Measurements from ENCODE around the gene PDLIM4. TPM values are rescaled to one million over a fixed set of nuclear protein-coding genes. Genes with fewer than 3 reads are reported as not detected.

PDLIM4 gene
- polyA plus RNA-seq, 4 donors: 2.5 to 15.0 (median 10.1) TPM

GRCh38 chr5:132270335-132270665 is 12.8 kb downstream of the PDLIM4 start:
- peaks cover 0 to 53% (median 0%) of the 10 kb centered on the region in 3 donors for H3K36me3 ChIP-seq (ENCODE audit: control insufficient read depth in 3 of 3, insufficient read depth in 2 of 3, low read depth in 1 of 3, low read length in 3 of 3)
- no peaks in the 10 kb centered on the region for H3K27me3 ChIP-seq (ENCODE audit: control insufficient read depth in 3 of 3, insufficient read depth in 3 of 3, low read length in 3 of 3)
- H3K9me3 ChIP-seq (ENCODE audit: control insufficient read depth in 2 of 2, insufficient read depth in 1 of 2, low read depth in 1 of 2, low read length in 1 of 2): no peaks in the 10 kb centered on the region
- no peak overlapping the region for H3K27ac ChIP-seq (ENCODE audit: low read depth in 1 of 3, low read length in 2 of 3)
- 96 to 100% (median 100%) methylated on average over 1 of the region's 1 CpG for WGBS, 3 donors
- DNase-seq (no peak), FAIRE-seq (no peak)
- H3K4me1 ChIP-seq (ENCODE audit: control insufficient read depth in 3 of 3, insufficient read depth in 2 of 3, low read depth in 1 of 3, low read length in 2 of 3): peaks cover 0 to 43% (median under 1%) of the 10 kb centered on the region in 3 donors
- H3K4me3 ChIP-seq (ENCODE audit: low read depth in 1 of 3, low read length in 3 of 3): no peak overlapping the region

- Histone ChIP-seq H3K27ac (ENCODE audit: low read depth in 1 of 3, low read length in 2 of 3) (no peak overlapping the region), H3K36me3 (ENCODE audit: control insufficient read depth in 3 of 3, insufficient read depth in 2 of 3, low read depth in 1 of 3, low read length in 3 of 3) (peaks cover 0 to 53% (median 0%) of the 10 kb centered on the region in 3 donors), H3K4me3 (ENCODE audit: low read depth in 1 of 3, low read length in 3 of 3) (no peak overlapping the region), H3K4me1 (ENCODE audit: control insufficient read depth in 3 of 3, insufficient read depth in 2 of 3, low read depth in 1 of 3, low read length in 2 of 3) (peaks cover 0 to 39% (median 0%) of the 10 kb centered on the region in 3 donors), H3K27me3 (ENCODE audit: control insufficient read depth in 3 of 3, insufficient read depth in 3 of 3, low read length in 3 of 3) (no peaks in the 10 kb centered on the region), H3K9me3 (ENCODE audit: control insufficient read depth in 2 of 2, insufficient read depth in 1 of 2, low read depth in 1 of 2, low read length in 1 of 2) (no peaks in the 10 kb centered on the region)
- 80 to 92% (median 92%) methylated on average over 6 of the region's 6 CpGs for WGBS, 3 donors
- no peak for FAIRE-seq
- DNase-seq: no peak
Measured at GRCh38 chr5:132270706-132271105, 13.2 kb downstream of the PDLIM4 start.

- Histone ChIP-seq H3K27me3 (ENCODE audit: control insufficient read depth in 3 of 3, insufficient read depth in 3 of 3, low read length in 3 of 3) (no peaks in the 10 kb centered on the region), H3K9me3 (ENCODE audit: control insufficient read depth in 2 of 2, insufficient read depth in 1 of 2, low read depth in 1 of 2, low read length in 1 of 2) (no peaks in the 10 kb centered on the region), H3K4me3 (ENCODE audit: low read depth in 1 of 3, low read length in 3 of 3) (no peak overlapping the region), H3K27ac (ENCODE audit: low read depth in 1 of 3, low read length in 2 of 3) (no peak overlapping the region), H3K36me3 (ENCODE audit: control insufficient read depth in 3 of 3, insufficient read depth in 2 of 3, low read depth in 1 of 3, low read length in 3 of 3) (peaks cover 0 to 47% (median 0%) of the 10 kb centered on the region in 3 donors), H3K4me1 (ENCODE audit: control insufficient read depth in 3 of 3, insufficient read depth in 2 of 3, low read depth in 1 of 3, low read length in 2 of 3) (peaks cover 0 to 33% (median 0%) of the 10 kb centered on the region in 3 donors)
- 82 to 85% (median 83%) methylated on average over 76 to 77 of the region's 77 CpGs for WGBS, 3 donors
- DNase-seq (no peak), FAIRE-seq (no peak)
Measured at GRCh38 chr5:132271251-132272246, 14.1 kb downstream of the PDLIM4 start.

GRCh38 chr5:132272311-132273210 is 15.1 kb downstream of the PDLIM4 start:
- peak overlapping the region in 2 of 3 donors; percentile 12 to 44 for H3K27ac ChIP-seq (ENCODE audit: low read depth in 1 of 3, low read length in 2 of 3)
- peak overlapping the region in 1 of 3 donors; percentile 48 for H3K4me3 ChIP-seq (ENCODE audit: low read depth in 1 of 3, low read length in 3 of 3)
- peaks cover 0 to 40% (median 4%) of the 10 kb centered on the region in 3 donors for H3K4me1 ChIP-seq (ENCODE audit: control insufficient read depth in 3 of 3, insufficient read depth in 2 of 3, low read depth in 1 of 3, low read length in 2 of 3)
- FAIRE-seq (no peak), DNase-seq (peak; percentile 75 to 84)
- H3K9me3 ChIP-seq (ENCODE audit: control insufficient read depth in 2 of 2, insufficient read depth in 1 of 2, low read depth in 1 of 2, low read length in 1 of 2): no peaks in the 10 kb centered on the region
- 48 to 56% (median 50%) methylated on average over 37 of the region's 37 CpGs for WGBS, 3 donors
- no peaks in the 10 kb centered on the region for H3K27me3 ChIP-seq (ENCODE audit: control insufficient read depth in 3 of 3, insufficient read depth in 3 of 3, low read length in 3 of 3)
- H3K36me3 ChIP-seq (ENCODE audit: control insufficient read depth in 3 of 3, insufficient read depth in 2 of 3, low read depth in 1 of 3, low read length in 3 of 3): peaks cover 0 to 37% (median 0%) of the 10 kb centered on the region in 3 donors

GRCh38 chr5:132273631-132274030 is 16.1 kb downstream of the PDLIM4 start:
- DNase-seq (peak in 1 of 2 donors; percentile 57), FAIRE-seq (no peak)
- WGBS, 3 donors: 28 to 54% (median 42%) methylated on average over 2 of the region's 2 CpGs
- Histone ChIP-seq H3K4me1 (ENCODE audit: control insufficient read depth in 3 of 3, insufficient read depth in 2 of 3, low read depth in 1 of 3, low read length in 2 of 3) (peaks cover 0 to 48% (median 7%) of the 10 kb centered on the region in 3 donors), H3K27ac (ENCODE audit: low read depth in 1 of 3, low read length in 2 of 3) (peak overlapping the region in 2 of 3 donors; percentile 62 to 89), H3K36me3 (ENCODE audit: control insufficient read depth in 3 of 3, insufficient read depth in 2 of 3, low read depth in 1 of 3, low read length in 3 of 3) (peaks cover 0 to 26% (median 0%) of the 10 kb centered on the region in 3 donors), H3K27me3 (ENCODE audit: control insufficient read depth in 3 of 3, insufficient read depth in 3 of 3, low read length in 3 of 3) (no peaks in the 10 kb centered on the region), H3K9me3 (ENCODE audit: control insufficient read depth in 2 of 2, insufficient read depth in 1 of 2, low read depth in 1 of 2, low read length in 1 of 2) (no peaks in the 10 kb centered on the region), H3K4me3 (ENCODE audit: low read depth in 1 of 3, low read length in 3 of 3) (no peak overlapping the region)

GRCh38 chr5:132274050-132274792 is 16.7 kb downstream of the PDLIM4 start:
- no peak overlapping the region for H3K4me3 ChIP-seq (ENCODE audit: low read depth in 1 of 3, low read length in 3 of 3)
- FAIRE-seq: no peak
- H3K36me3 ChIP-seq (ENCODE audit: control insufficient read depth in 3 of 3, insufficient read depth in 2 of 3, low read depth in 1 of 3, low read length in 3 of 3): peaks cover 0 to 25% (median 0%) of the 10 kb centered on the region in 3 donors
- peak overlapping the region in 2 of 3 donors; percentile 62 to 89 for H3K27ac ChIP-seq (ENCODE audit: low read depth in 1 of 3, low read length in 2 of 3)
- H3K9me3 ChIP-seq (ENCODE audit: control insufficient read depth in 2 of 2, insufficient read depth in 1 of 2, low read depth in 1 of 2, low read length in 1 of 2): no peaks in the 10 kb centered on the region
- DNase-seq: peak; percentile 81 to 90
- H3K4me1 ChIP-seq (ENCODE audit: control insufficient read depth in 3 of 3, insufficient read depth in 2 of 3, low read depth in 1 of 3, low read length in 2 of 3): peaks cover 0 to 54% (median 11%) of the 10 kb centered on the region in 3 donors
- WGBS, 3 donors: 27 to 62% (median 46%) methylated on average over 13 to 14 of the region's 14 CpGs
- no peaks in the 10 kb centered on the region for H3K27me3 ChIP-seq (ENCODE audit: control insufficient read depth in 3 of 3, insufficient read depth in 3 of 3, low read length in 3 of 3)

- no peaks in the 10 kb centered on the region for H3K27me3 ChIP-seq (ENCODE audit: control insufficient read depth in 3 of 3, insufficient read depth in 3 of 3, low read length in 3 of 3)
- peaks cover 0 to 19% (median 0%) of the 10 kb centered on the region in 3 donors for H3K36me3 ChIP-seq (ENCODE audit: control insufficient read depth in 3 of 3, insufficient read depth in 2 of 3, low read depth in 1 of 3, low read length in 3 of 3)
- no peak overlapping the region for H3K4me3 ChIP-seq (ENCODE audit: low read depth in 1 of 3, low read length in 3 of 3)
- peaks cover 0 to 68% (median 11%) of the 10 kb centered on the region in 3 donors for H3K4me1 ChIP-seq (ENCODE audit: control insufficient read depth in 3 of 3, insufficient read depth in 2 of 3, low read depth in 1 of 3, low read length in 2 of 3)
- 86 to 88% (median 87%) methylated on average over 5 of the region's 5 CpGs for WGBS, 3 donors
- H3K27ac ChIP-seq (ENCODE audit: low read depth in 1 of 3, low read length in 2 of 3): peak overlapping the region in 2 of 3 donors; percentile 50 to 89
- H3K9me3 ChIP-seq (ENCODE audit: control insufficient read depth in 2 of 2, insufficient read depth in 1 of 2, low read depth in 1 of 2, low read length in 1 of 2): no peaks in the 10 kb centered on the region
- DNase-seq (no peak), FAIRE-seq (no peak)
Measured at GRCh38 chr5:132275367-132276220, 18.1 kb downstream of the PDLIM4 start.
